NK-92 treated with Interleukin-12 subunit alpha and Interleukin-12 subunit beta, amount 100 ng/mL, for 24 hours (cell line): ENCODE results near the gene TMIE.

Experiments
- DNase-seq: peaks from one replicate; lab custom pipeline; 2025; lab: John Stamatoyannopoulos, UW

The TMIE gene

DNA sequence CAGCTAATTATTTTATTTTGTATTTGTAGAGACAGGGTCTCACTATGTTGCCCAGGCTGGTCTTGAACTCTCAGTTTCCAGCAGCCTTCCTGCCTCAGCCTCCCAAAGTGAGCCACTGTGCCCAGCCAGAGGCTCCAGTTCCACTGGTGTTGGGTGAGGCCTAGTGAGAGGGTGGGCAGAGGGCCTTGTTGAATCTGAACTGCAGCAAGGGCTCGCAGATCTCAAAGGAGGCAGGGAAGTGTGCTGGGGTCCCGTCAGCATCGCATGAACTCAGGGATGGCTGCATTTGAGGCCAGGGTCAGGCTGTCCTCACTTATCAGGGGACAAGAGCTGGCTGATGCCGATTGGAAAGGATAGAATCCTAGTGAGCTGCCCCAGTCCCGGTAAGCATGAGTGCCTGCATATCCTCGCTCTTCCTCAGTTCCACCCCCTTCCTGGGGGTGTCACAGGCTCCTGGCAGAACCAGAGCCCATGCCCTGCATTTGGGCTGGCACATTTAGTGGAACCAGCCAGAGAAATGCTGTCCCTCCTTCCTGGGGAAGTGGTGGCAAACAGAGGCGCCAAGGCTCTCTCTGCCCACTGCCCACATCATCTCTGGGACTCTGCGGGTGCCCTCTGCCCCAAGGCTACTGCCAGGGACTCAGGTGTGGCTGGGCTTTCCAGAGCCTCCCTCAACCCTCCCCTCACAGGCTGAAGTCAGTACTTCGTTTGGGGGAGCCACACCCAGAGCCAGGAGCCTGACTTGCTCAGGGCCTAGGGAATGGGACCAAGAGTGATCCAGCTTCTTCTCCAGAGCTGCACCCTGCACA, 31.8 kb upstream of the TMIE start:
- DNase-seq = no peak

DNA sequence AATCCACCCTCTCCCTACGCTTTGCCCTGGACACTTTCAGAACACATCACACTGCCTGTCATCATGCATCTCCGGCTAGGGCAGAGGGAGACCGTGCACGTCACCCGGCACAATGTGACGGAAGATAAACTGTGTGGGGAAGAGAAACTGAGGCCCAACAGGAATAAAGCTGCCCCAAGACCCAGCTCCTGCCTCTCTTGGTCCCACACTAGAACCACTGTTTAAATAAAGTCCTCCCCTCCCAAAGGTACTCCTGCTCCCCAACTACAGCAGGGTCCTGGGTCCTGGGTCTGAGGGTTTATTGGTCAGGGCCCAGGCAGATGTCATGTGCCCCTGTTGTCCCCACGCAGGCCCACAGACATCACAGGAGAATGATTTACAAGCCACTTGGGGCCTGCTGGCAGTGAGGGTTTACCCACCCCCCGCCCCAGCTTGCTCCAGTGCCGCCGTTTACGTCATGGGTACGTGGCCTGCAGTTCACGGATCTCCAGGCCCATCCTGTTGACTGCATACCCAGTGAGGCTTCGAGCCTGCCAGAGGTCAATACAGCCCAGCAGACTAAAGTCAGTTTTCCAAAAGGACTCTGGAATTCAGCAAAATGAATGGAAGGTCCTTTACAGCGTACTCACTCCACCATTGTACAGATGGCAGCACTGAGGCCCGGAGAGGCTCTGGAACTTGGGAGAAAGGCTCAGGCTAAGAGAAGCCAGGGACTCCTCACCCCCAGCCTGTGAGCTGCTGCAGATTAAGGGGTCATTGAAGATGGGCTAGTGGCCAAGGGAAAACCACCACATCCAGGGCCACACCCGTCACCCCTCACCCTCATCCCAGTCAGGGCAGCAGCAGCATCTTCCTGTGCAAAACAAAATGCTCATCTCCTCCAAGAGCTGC, 30.9 kb upstream of the TMIE start:
- no peak for DNase-seq

- no peak for DNase-seq
These were observed 30.2 kb upstream of the TMIE start for GRCh38 chr3:46670891-46671427.

DNA sequence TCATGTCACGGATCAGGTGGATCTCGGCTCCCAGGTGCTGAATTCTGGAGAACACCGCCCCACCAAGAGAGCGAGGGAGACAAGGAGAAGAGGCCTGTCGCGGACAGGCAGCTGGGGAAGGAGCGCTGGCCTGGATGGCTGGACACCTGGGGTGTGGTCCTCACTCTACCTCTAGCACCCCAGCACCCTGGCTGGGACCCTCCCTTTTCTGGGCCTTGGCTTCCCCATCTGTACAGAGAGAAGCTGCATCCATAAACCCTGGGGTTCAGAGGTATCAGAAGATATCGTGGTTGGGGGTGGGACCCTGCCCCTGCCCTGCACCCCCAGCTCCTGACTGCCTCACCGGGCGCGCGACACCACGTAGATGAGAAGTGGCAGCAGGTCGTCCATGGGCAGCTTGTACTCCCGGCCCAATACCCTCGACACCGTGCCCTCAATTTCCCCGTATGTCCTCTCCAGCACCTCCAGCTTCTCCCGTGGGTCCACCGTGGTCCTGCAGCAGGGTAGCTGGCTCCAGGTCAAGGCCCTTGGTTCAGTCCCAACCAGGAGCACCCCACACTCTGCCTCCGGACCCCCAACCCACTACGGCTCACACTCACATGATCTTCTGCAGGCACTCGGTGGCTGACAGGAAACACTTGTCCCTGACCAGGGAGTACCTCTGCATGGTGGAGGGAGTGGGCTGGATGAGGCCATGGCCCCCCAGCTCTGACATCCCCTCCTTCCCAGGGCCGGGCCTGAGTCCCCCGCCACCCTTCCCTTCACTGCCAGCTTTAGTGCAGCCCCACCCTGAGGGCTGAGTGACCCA, 29.4 kb upstream of the TMIE start:
- no peak for DNase-seq

GRCh38 chr3:46672349-46672695, 28.9 kb upstream of the TMIE start:
- DNase-seq = no peak

DNA sequence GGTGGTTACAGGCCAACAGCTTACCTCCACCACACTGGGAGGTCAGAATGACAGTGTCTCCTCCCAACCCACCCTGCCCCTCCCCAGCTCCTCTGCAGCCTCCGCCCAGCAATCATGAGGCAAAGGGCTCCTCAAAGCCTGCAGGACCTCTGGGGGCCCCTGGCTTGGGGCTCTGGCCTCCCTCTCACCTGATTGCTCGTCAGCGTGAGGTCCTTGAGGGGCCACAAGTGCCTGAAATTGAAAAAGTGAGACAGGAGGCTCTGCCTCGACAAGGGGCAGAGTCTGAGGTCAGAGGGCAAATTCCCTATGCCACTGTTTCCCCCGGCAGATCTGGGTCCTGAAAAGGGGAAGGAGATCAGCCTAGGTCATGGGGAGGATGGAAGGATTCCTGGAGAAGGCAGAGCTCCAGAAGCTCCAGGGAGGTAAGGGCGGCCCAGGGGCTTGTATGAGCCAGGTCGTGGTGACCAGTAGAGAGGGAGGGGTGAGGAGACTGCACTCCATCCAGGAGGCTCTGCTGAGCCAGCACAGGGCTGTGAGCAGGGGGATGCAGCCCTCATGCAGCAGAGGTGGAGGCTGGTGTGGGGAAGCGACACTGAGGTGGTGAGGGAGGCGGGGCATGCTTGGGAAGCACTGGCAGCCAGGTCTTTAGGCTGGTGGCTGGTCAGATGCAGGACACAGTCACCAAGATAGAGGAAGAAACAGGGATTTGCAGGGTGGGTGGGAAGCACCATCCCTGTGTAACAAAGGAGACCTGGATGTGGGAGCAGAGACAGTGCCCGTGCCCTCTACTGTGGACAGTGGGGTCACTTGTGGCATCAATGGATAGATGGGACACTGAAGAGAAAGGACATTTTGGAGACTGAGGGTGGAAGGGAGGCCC, 27.8 kb upstream of the TMIE start:
- no peak for DNase-seq

- no peak for DNase-seq
These were observed 27.0 kb upstream of the TMIE start for GRCh38 chr3:46674031-46674845.

GRCh38 chr3:46675426-46675825, 25.8 kb upstream of the TMIE start:
- DNase-seq = no peak

DNA sequence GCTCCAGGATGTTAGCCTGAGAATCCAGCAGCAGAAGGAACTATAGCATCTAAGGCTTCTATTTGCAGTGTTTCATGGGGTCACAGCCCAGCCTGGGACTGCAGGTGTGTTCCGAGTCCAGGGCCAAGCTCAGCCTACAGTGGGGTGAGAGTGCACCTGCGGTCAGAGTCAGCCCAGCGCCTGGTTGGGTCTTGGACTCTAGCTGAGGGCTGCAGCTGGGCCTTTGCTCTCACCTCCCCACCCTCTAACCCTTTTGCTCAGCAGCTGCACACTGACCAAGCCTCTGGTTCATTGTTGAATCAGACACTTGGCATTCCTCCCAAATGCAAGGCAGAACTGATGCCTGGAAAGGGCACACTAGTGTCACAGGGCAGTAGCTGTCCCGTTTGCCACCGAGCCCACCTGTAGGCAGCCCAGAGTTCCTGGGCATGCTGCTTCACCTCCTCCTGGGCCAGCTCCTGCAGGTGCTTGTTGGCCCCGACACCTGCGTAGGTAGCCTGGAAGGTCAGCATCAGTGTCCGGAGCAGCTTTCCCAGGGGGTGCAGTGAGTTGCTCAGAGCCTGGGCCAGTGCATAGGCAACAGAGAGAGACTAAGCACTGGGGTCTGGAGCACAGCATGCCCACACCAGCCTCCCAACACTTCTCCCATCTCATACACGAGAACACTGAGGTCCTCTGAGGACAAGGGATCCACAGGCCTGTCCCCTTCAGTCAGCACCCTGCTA, 25.2 kb upstream of the TMIE start:
- DNase-seq = no peak

GRCh38 chr3:46676601-46677410, 24.4 kb upstream of the TMIE start:
- no peak for DNase-seq

- no peak for DNase-seq
These were observed 23.8 kb upstream of the TMIE start for GRCh38 chr3:46677411-46677726.

- no peak for DNase-seq
These were observed 22.9 kb upstream of the TMIE start for GRCh38 chr3:46678280-46678679.

- DNase-seq = no peak
These were observed 21.5 kb upstream of the TMIE start for GRCh38 chr3:46679681-46680080.

DNA sequence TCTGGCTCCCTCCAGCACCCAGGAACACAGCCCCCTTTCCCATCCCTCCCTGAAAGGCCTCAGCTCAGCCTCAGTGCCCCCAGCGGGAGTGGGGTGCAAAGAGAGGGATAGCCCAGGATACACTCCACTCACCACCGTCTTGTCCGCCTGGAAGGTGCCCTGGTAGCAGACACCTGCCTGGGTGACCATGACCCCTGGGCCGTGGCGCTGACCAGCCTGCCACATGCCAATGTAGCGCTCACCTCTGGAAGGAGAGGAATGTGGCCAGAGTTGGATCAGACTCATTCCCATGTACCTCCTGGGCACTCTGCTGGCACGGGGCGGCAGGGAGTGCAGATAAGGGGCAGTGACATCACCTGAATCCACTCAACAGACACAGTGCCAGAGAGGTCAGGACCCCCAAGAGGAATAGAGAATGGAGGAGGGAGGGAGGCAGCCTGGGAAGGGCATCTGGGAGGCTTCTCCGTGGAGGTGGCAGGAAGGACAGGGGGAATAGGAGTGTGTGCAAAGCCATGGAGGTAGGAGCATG, 20.8 kb upstream of the TMIE start:
- DNase-seq = no peak

DNA sequence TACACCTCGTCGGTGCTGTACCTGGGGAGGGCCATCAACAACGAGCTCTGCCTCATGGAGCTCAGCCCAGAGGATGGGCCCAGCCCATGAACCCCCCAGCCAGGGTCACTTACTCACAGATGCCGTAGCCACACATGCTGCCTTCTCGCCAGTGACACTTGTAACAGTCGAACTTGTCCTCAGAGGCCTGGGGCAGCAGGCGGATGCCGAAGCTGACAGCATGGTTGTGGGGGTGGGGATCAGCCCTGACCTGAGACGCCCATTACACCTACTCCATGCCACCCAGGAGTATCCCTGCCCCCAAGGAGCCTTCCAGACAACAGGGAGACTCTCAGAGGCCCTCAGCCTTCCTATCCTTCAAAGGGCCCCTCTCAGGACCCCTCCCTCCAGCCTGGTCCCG, 19.8 kb upstream of the TMIE start:
- DNase-seq = no peak

- DNase-seq = no peak
These were observed 19.2 kb upstream of the TMIE start for GRCh38 chr3:46681856-46682540.

GRCh38 chr3:46682974-46683373, 18.2 kb upstream of the TMIE start:
- DNase-seq = no peak

DNA sequence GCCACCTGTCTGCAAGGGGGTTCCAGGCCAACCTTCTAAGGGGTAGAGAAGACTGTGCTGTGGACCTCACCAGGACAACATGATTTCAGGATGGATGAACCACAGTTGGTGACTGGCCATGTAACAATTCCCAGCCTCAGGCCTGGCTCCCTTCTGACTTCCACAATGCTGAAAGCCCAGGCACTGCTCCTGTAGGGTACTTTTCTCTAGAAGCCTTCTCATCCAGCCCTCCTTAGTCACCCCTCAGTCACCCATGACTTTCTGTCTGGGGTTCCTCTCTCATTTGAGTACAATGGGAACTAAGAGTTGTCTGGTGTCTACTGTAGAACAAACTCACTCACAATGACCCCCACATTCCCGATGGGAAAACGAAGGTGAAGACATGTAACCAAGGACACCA, 16.3 kb upstream of the TMIE start:
- DNase-seq = no peak
